Measurements from ENCODE around the gene IRF5.
"Not testable (repeated sequence)": the region's sequence is repeated elsewhere in the genome, so short reads cannot be mapped to it uniquely, and the experiment has no call there.

The IRF5 gene

GRCh38 chr7:128968624-128969023 lies 30.9 kb downstream of the IRF5 start:
- TF ChIP-seq CTCF (IDR thresholded peaks at IDR 0.05) = no peak
- TF ChIP-seq ZFX (IDR thresholded peaks at IDR 0.05; ENCODE audit: borderline replicate concordance) = no peak
- no peak overlapping the region for H3K27ac ChIP-seq

GRCh38 chr7:128974241-128974934 lies 36.7 kb downstream of the IRF5 start:
- no peak overlapping the region for H3K27ac ChIP-seq
- TF ChIP-seq ZFX (IDR thresholded peaks at IDR 0.05; ENCODE audit: borderline replicate concordance) = no peak

GRCh38 chr7:128982105-128982504 lies 44.4 kb downstream of the IRF5 start:
- TF ChIP-seq ZFX (IDR thresholded peaks at IDR 0.05; ENCODE audit: borderline replicate concordance) (no peak), CTCF (IDR thresholded peaks at IDR 0.05) (no peak)
- no peak overlapping the region for H3K27ac ChIP-seq

GRCh38 chr7:128985660-128986059 lies 47.9 kb downstream of the IRF5 start:
- TF ChIP-seq ZFX (IDR thresholded peaks at IDR 0.05; ENCODE audit: borderline replicate concordance) (no peak), CTCF (IDR thresholded peaks at IDR 0.05) (no peak)
- no peak overlapping the region for H3K27ac ChIP-seq

- TF ChIP-seq ZFX (IDR thresholded peaks at IDR 0.05; ENCODE audit: borderline replicate concordance) (no peak), CTCF (IDR thresholded peaks at IDR 0.05) (no peak)
- H3K27ac ChIP-seq = no peak overlapping the region
Observed at GRCh38 chr7:128986609-128987008, 48.9 kb downstream of the IRF5 start.

- TF ChIP-seq ZFX (IDR thresholded peaks at IDR 0.05; ENCODE audit: borderline replicate concordance) = no peak
- TF ChIP-seq CTCF (IDR thresholded peaks at IDR 0.05) = no peak
- no peak overlapping the region for H3K27ac ChIP-seq
Observed at GRCh38 chr7:128988372-128988771, 50.6 kb downstream of the IRF5 start.

- no peak overlapping the region for H3K27ac ChIP-seq
- no peak for TF ChIP-seq CTCF (IDR thresholded peaks at IDR 0.05)
- no peak for TF ChIP-seq ZFX (IDR thresholded peaks at IDR 0.05; ENCODE audit: borderline replicate concordance)
Observed at GRCh38 chr7:128989961-128990360, 52.2 kb downstream of the IRF5 start.

- no peak overlapping the region for H3K27ac ChIP-seq
- TF ChIP-seq ZFX (IDR thresholded peaks at IDR 0.05; ENCODE audit: borderline replicate concordance) (no peak), CTCF (IDR thresholded peaks at IDR 0.05) (no peak)
Observed at GRCh38 chr7:128993419-128993818, 55.7 kb downstream of the IRF5 start.

- not testable (repeated sequence) for H3K27ac ChIP-seq
Observed at GRCh38 chr7:128994560-128994959, 56.8 kb downstream of the IRF5 start.

Measured in 22Rv1 (cell line).